ENCODE data around the gene EIF4E1B.

DNA sequence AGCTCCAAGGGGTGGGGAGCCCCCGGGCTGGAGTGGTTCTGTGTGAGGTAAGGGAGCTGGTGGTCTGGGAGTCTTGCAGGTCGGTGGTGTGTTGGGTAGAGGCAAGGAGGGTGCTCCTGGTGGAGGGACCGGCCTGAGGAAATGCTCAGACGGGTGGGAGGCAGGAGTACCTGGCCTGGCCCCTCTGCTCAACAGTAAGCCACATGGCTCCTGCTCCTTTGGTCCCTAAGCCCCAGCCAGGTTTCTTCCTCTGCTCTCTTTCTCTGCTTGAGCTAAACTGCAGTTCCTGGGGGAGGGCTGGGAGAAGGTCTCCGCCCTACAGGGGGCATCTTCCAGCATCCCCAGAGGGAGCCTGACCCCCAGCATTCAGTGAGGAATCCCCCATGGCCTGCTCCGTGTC lies 34.0 kb downstream of the EIF4E1B start:
- TF ChIP-seq, protein P1, sequence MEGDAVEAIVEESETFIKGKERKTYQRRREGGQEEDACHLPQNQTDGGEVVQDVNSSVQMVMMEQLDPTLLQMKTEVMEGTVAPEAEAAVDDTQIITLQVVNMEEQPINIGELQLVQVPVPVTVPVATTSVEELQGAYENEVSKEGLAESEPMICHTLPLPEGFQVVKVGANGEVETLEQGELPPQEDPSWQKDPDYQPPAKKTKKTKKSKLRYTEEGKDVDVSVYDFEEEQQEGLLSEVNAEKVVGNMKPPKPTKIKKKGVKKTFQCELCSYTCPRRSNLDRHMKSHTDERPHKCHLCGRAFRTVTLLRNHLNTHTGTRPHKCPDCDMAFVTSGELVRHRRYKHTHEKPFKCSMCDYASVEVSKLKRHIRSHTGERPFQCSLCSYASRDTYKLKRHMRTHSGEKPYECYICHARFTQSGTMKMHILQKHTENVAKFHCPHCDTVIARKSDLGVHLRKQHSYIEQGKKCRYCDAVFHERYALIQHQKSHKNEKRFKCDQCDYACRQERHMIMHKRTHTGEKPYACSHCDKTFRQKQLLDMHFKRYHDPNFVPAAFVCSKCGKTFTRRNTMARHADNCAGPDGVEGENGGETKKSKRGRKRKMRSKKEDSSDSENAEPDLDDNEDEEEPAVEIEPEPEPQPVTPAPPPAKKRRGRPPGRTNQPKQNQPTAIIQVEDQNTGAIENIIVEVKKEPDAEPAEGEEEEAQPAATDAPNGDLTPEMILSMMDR (IDR thresholded peaks at IDR 0.05; ENCODE audit: low read depth, low read length) = no peak
- no peak for TF ChIP-seq POLR2A (IDR thresholded peaks at IDR 0.05; ENCODE audit: extremely low read depth, insufficient read length)

Data from NB4 (cell line).